Measurements from ENCODE around the gene CELA2B. TPM values are rescaled to one million over a fixed set of nuclear protein-coding genes. Genes with fewer than 3 reads are reported as not detected.

CELA2B gene
- total and polyA plus RNA-seq, 2 experiments from 2014 or later: 0.26 TPM; not detected in 1

GRCh38 chr1:15531003-15531402, 55.1 kb downstream of the CELA2B start:
- Histone ChIP-seq H3K36me3 (peaks cover 10% of the 10 kb centered on the region), H3K27ac (no peak overlapping the region), H3K4me1 (ENCODE audit: low read depth) (peaks cover 9% of the 10 kb centered on the region), H3K4me3 (no peak overlapping the region), H3K9me3 (ENCODE audit: low read depth) (no peaks in the 10 kb centered on the region), H3K27me3 (no peaks in the 10 kb centered on the region)
- DNase-seq (ENCODE audit: low read depth in 1 of 2, low spot score in 1 of 2): no peak
- no peak for TF ChIP-seq CTCF (IDR thresholded peaks at IDR 0.05; ENCODE audit: low read depth, low read length)

- H3K27ac ChIP-seq: no peak overlapping the region
- DNase-seq (ENCODE audit: low read depth in 1 of 2, low spot score in 1 of 2): no peak
- peaks cover 16% of the 10 kb centered on the region for H3K36me3 ChIP-seq
- peaks cover 7% of the 10 kb centered on the region for H3K4me1 ChIP-seq (ENCODE audit: low read depth)
- no peaks in the 10 kb centered on the region for H3K27me3 ChIP-seq
- no peak overlapping the region for H3K4me3 ChIP-seq
- TF ChIP-seq CTCF (IDR thresholded peaks at IDR 0.05; ENCODE audit: low read depth, low read length): no peak
- H3K9me3 ChIP-seq (ENCODE audit: low read depth): no peaks in the 10 kb centered on the region
Observed at GRCh38 chr1:15531682-15532081, 55.8 kb downstream of the CELA2B start.

GRCh38 chr1:15538771-15539170, 62.9 kb downstream of the CELA2B start:
- Histone ChIP-seq H3K4me3 (no peak overlapping the region), H3K27ac (no peak overlapping the region), H3K27me3 (no peaks in the 10 kb centered on the region), H3K4me1 (ENCODE audit: low read depth) (no peaks in the 10 kb centered on the region), H3K36me3 (peaks cover 45% of the 10 kb centered on the region), H3K9me3 (ENCODE audit: low read depth) (no peaks in the 10 kb centered on the region)
- DNase-seq (ENCODE audit: low read depth in 1 of 2, low spot score in 1 of 2): no peak
- TF ChIP-seq CTCF (IDR thresholded peaks at IDR 0.05; ENCODE audit: low read depth, low read length): no peak

- no peaks in the 10 kb centered on the region for H3K4me1 ChIP-seq (ENCODE audit: low read depth)
- no peaks in the 10 kb centered on the region for H3K27me3 ChIP-seq
- no peak for TF ChIP-seq CTCF (IDR thresholded peaks at IDR 0.05; ENCODE audit: low read depth, low read length)
- H3K36me3 ChIP-seq: peaks cover 49% of the 10 kb centered on the region
- H3K27ac ChIP-seq: no peak overlapping the region
- no peak overlapping the region for H3K4me3 ChIP-seq
- no peaks in the 10 kb centered on the region for H3K9me3 ChIP-seq (ENCODE audit: low read depth)
- peak in 1 of 2 donors; percentile 70 for DNase-seq (ENCODE audit: low read depth in 1 of 2, low spot score in 1 of 2)
Observed at GRCh38 chr1:15540186-15540585, 64.3 kb downstream of the CELA2B start.

Other genes starting within 250 kb of the CELA2B start
- 0.53 and 0.74 TPM in 2 replicates for gene FHAD1, start 228.9 kb upstream of the CELA2B start, total RNA-seq
- 0.24 and 3.5 TPM in 2 replicates for gene FHAD1, start 228.9 kb upstream of the CELA2B start, polyA plus RNA-seq
- 37.9 and 58.2 TPM in 2 replicates for gene EFHD2, start 66.2 kb upstream of the CELA2B start, total RNA-seq
- 43.9 and 60.7 TPM in 2 replicates for gene EFHD2, start 66.2 kb upstream of the CELA2B start, polyA plus RNA-seq
- gene CTRC, start 37.7 kb upstream of the CELA2B start, total RNA-seq: 0.95 TPM in 1 of 2 replicates, not detected in the other
- gene CTRC, start 37.7 kb upstream of the CELA2B start, polyA plus RNA-seq: 0.35 and 0.42 TPM in 2 replicates
- gene CELA2A, start 19.4 kb upstream of the CELA2B start, total RNA-seq: not detected in 2 replicates
- 0.38 TPM in 1 of 2 replicates, not detected in the other for gene CELA2A, start 19.4 kb upstream of the CELA2B start, polyA plus RNA-seq
- gene CASP9, start 48.1 kb downstream of the CELA2B start, total RNA-seq: 83.9 and 96.1 TPM in 2 replicates
- gene CASP9, start 48.1 kb downstream of the CELA2B start, polyA plus RNA-seq: 44.7 and 65.9 TPM in 2 replicates
- 13.6 and 17.8 TPM in 2 replicates for gene DNAJC16, start 50.7 kb downstream of the CELA2B start, total RNA-seq
- gene DNAJC16, start 50.7 kb downstream of the CELA2B start, polyA plus RNA-seq: 9.0 and 9.4 TPM in 2 replicates
- 0.45 and 0.70 TPM in 2 replicates for gene AGMAT, start 108.9 kb downstream of the CELA2B start, total RNA-seq
- gene AGMAT, start 108.9 kb downstream of the CELA2B start, polyA plus RNA-seq: 0.12 and 0.31 TPM in 2 replicates
- 11.3 and 26.8 TPM in 2 replicates for gene DDI2, start 141.4 kb downstream of the CELA2B start, total RNA-seq
- 7.4 and 10.0 TPM in 2 replicates for gene DDI2, start 141.4 kb downstream of the CELA2B start, polyA plus RNA-seq
- 71.9 and 99.8 TPM in 2 replicates for gene PLEKHM2, start 208.2 kb downstream of the CELA2B start, total RNA-seq
- 56.8 and 68.3 TPM in 2 replicates for gene PLEKHM2, start 208.2 kb downstream of the CELA2B start, polyA plus RNA-seq

Data from cardiac muscle cell (in vitro differentiated cells and primary cell).